ENCODE results near the gene RASAL1. TPM values are rescaled to one million over a fixed set of nuclear protein-coding genes. Genes with fewer than 3 reads are reported as not detected.

Gene RASAL1
- total and polyA plus RNA-seq, 2 experiments from 2014 or later = 2.7 to 8.2 TPM

DNA sequence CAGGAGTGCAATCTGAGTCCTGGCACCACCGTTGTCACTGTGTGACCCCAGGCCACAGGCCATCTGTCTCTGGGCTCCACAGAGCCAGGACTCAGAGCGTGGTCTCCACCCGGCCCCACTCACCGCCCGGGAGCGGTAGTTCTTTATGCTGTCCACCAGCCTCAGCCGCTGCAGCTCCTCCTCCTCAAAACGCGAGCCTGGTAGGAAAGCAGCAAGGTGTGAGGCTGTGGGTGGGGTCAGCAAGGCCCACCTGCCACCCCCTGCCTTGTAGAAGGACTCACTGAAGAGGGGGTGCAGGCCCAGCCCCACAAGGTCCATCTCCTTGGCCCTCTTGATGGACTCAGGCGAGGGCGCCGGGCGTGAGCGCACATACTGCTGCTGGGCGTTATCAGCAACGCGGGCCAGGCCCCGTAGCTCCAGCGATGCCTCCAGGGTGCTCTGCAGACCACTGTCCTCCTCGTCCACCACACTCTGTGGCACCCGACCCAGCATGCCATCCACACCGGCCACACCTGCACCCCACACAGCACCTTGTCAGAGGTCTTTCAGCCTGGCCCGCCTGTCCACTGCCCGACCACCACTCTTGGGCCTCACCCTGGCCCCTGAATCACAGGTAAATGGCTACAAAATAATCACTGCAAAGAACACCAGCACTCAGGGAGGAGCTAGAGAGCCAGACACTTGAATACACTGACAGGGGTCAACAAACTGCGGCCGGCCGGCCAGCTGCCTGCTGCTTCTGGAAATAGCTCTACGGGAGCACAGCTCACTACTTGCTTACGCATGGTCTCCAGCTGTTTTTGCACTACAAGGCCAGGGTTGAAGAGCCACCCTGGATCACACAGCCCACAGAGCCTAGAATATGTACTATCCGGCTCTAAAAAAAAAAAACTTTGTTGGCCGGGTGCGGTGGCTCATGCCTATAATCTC is 30.2 kb upstream of the RASAL1 start (continued):
- TF ChIP-seq, protein P1, sequence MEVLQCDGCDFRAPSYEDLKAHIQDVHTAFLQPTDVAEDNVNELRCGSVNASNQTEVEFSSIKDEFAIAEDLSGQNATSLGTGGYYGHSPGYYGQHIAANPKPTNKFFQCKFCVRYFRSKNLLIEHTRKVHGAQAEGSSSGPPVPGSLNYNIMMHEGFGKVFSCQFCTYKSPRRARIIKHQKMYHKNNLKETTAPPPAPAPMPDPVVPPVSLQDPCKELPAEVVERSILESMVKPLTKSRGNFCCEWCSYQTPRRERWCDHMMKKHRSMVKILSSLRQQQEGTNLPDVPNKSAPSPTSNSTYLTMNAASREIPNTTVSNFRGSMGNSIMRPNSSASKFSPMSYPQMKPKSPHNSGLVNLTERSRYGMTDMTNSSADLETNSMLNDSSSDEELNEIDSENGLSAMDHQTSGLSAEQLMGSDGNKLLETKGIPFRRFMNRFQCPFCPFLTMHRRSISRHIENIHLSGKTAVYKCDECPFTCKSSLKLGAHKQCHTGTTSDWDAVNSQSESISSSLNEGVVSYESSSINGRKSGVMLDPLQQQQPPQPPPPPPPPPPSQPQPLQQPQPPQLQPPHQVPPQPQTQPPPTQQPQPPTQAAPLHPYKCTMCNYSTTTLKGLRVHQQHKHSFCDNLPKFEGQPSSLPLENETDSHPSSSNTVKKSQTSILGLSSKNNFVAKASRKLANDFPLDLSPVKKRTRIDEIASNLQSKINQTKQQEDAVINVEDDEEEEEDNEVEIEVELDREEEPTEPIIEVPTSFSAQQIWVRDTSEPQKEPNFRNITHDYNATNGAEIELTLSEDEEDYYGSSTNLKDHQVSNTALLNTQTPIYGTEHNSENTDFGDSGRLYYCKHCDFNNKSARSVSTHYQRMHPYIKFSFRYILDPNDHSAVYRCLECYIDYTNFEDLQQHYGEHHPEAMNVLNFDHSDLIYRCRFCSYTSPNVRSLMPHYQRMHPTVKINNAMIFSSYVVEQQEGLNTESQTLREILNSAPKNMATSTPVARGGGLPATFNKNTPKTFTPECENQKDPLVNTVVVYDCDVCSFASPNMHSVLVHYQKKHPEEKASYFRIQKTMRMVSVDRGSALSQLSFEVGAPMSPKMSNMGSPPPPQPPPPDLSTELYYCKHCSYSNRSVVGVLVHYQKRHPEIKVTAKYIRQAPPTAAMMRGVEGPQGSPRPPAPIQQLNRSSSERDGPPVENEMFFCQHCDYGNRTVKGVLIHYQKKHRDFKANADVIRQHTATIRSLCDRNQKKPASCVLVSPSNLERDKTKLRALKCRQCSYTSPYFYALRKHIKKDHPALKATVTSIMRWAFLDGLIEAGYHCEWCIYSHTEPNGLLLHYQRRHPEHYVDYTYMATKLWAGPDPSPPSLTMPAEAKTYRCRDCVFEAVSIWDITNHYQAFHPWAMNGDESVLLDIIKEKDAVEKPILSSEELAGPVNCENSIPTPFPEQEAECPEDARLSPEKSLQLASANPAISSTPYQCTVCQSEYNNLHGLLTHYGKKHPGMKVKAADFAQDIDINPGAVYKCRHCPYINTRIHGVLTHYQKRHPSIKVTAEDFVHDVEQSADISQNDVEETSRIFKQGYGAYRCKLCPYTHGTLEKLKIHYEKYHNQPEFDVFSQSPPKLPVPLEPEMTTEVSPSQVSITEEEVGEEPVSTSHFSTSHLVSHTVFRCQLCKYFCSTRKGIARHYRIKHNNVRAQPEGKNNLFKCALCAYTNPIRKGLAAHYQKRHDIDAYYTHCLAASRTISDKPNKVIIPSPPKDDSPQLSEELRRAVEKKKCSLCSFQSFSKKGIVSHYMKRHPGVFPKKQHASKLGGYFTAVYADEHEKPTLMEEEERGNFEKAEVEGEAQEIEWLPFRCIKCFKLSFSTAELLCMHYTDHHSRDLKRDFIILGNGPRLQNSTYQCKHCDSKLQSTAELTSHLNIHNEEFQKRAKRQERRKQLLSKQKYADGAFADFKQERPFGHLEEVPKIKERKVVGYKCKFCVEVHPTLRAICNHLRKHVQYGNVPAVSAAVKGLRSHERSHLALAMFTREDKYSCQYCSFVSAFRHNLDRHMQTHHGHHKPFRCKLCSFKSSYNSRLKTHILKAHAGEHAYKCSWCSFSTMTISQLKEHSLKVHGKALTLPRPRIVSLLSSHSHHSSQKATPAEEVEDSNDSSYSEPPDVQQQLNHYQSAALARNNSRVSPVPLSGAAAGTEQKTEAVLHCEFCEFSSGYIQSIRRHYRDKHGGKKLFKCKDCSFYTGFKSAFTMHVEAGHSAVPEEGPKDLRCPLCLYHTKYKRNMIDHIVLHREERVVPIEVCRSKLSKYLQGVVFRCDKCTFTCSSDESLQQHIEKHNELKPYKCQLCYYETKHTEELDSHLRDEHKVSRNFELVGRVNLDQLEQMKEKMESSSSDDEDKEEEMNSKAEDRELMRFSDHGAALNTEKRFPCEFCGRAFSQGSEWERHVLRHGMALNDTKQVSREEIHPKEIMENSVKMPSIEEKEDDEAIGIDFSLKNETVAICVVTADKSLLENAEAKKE (CRISPR knock-in tag; IDR thresholded peaks at IDR 0.05) = no peak
- TF ChIP-seq EZH2phosphoT487 (IDR thresholded peaks at IDR 0.05; ENCODE audit: unreplicated experiment) (no peak), ZNF331 (CRISPR knock-in tag; IDR thresholded peaks at IDR 0.05; ENCODE audit: low read depth) (no peak), ZNF114 (CRISPR knock-in tag; IDR thresholded peaks at IDR 0.05) (no peak), JUNB (IDR thresholded peaks at IDR 0.05; ENCODE audit: unreplicated experiment) (no peak)
- TF ChIP-seq, protein P2, sequence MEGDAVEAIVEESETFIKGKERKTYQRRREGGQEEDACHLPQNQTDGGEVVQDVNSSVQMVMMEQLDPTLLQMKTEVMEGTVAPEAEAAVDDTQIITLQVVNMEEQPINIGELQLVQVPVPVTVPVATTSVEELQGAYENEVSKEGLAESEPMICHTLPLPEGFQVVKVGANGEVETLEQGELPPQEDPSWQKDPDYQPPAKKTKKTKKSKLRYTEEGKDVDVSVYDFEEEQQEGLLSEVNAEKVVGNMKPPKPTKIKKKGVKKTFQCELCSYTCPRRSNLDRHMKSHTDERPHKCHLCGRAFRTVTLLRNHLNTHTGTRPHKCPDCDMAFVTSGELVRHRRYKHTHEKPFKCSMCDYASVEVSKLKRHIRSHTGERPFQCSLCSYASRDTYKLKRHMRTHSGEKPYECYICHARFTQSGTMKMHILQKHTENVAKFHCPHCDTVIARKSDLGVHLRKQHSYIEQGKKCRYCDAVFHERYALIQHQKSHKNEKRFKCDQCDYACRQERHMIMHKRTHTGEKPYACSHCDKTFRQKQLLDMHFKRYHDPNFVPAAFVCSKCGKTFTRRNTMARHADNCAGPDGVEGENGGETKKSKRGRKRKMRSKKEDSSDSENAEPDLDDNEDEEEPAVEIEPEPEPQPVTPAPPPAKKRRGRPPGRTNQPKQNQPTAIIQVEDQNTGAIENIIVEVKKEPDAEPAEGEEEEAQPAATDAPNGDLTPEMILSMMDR (conservative IDR thresholded peaks at IDR 0.05; ENCODE audit: low read depth in 2 of 2) = no peak
- TF ChIP-seq, protein P3, sequence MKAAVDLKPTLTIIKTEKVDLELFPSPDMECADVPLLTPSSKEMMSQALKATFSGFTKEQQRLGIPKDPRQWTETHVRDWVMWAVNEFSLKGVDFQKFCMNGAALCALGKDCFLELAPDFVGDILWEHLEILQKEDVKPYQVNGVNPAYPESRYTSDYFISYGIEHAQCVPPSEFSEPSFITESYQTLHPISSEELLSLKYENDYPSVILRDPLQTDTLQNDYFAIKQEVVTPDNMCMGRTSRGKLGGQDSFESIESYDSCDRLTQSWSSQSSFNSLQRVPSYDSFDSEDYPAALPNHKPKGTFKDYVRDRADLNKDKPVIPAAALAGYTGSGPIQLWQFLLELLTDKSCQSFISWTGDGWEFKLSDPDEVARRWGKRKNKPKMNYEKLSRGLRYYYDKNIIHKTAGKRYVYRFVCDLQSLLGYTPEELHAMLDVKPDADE (IDR thresholded peaks at IDR 0.05) = no peak

Data from GM23338 (cell line).